GM21619 (cell line): Measurements from ENCODE around the gene RGS3.
"Not testable (repeated sequence)": the region's sequence is repeated elsewhere in the genome, so short reads cannot be mapped to it uniquely, and the experiment has no call there.

Experiments
- ATAC-seq: cut with Tn5 transposase; IDR thresholded peaks from one replicate; pipeline ENCODE4 v1.9.1; 2021; ENCODE audit not compliant: unreplicated experiment

The RGS3 gene

DNA sequence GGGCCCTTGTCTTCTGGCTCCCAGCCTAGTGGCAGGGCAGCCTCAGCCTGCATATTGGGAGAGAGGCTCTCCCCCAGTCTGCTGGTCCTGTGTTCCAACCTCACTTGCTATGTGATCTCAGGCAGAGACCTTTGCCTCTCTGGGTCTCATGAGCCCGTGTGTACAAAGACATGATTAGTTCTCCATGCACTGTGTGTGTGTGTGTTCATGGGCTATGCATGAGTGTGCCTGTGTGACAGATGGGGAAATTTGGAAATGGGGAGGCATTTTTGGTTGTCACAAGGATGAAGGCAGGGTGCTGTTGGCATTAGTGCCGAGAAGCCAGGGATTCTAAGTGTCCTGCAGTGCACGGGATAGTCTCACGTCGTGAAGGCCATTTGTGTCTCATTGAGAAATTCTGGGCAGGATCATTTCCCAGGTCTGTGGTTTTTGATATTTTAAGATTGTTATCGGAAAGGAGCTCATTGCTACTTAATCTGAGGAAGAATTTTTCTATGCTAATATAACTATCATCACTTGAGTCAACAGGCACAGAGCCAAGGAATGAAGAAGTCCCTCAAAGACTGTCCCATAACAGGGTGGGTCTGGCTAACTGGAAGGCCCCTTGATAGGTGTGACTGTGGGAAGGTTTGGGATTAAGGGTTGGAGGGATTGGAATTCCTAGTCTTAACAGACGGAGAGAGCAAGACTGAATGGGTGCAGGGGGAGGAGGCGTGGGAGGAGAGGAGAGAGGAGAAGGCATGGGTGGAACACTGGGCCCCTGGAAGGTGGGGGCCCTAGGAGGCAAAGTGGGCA lies 168.5 kb downstream of the RGS3 start:
- ATAC-seq = no peak

GRCh38 chr9:113632776-113633590 lies 169.5 kb downstream of the RGS3 start:
- no peak for ATAC-seq

GRCh38 chr9:113633782-113634595 lies 170.5 kb downstream of the RGS3 start:
- ATAC-seq = no peak

- no peak for ATAC-seq
Measured at GRCh38 chr9:113634596-113635515, 171.3 kb downstream of the RGS3 start.

GRCh38 chr9:113635586-113635985 lies 172.1 kb downstream of the RGS3 start:
- ATAC-seq = no peak

DNA sequence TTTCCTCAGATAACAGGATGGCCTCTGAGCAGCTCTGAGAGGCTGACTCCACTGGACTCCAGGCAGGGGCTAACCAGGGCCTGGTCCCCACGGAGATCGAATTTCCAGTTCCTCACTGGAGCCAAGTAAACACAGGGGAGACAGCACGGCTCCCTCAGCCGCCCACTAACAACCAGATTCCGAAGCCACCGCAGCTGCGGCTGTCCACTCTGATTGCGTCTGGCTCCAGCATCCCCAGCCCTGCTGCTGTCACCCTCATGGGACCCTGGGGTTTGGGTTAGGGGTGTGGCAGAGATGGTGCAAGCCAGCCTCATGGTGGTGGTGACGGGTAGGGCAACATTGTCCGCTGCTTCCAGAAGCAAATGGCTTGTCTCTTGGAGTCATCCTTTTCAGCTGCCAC lies 172.6 kb downstream of the RGS3 start:
- ATAC-seq = no peak

DNA sequence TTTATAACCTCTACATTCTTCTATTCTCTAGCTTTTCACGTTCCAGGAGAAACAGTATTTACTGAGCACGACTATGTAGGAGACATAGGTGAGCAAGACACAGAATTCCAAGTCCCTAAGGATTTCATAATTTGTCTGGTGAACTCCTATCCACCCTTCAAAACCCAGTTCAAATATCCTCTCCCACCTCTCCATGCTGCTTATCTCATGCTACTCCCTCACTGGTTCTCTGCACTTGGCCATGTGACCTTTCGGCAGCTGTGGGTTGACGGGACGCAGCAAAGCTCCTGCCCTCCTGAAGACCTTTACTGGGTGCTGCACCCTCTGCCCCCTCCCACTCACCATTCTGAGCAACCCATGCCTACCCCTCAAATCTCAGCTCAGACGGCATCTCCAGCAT lies 173.2 kb downstream of the RGS3 start:
- no peak for ATAC-seq

DNA sequence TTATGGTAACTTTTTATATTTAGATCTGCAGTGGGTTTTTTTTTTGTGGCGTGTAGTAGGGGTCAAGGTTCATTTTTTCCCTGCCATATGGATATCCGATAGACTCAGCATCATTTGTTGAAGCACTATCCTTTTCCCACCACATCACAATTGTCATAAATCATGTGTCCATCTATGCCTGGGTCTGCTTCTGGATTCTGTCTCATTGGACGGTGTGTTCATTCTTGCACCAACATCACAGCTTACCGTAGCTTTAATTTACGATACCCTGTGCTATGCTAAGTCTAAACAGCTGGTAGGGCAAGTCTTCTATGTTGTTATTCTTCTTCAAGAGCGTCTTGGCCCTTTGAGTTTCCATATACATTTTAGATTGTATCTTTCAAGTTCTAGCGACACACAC lies 175.0 kb downstream of the RGS3 start:
- ATAC-seq = no peak

GRCh38 chr9:113638897-113639296 lies 175.4 kb downstream of the RGS3 start:
- ATAC-seq = no peak

GRCh38 chr9:113639411-113639970 lies 176.0 kb downstream of the RGS3 start:
- not testable (repeated sequence) for ATAC-seq

GRCh38 chr9:113640418-113640817 lies 176.9 kb downstream of the RGS3 start:
- ATAC-seq = no peak

- no peak for ATAC-seq
Measured at GRCh38 chr9:113641100-113641885, 177.8 kb downstream of the RGS3 start.

DNA sequence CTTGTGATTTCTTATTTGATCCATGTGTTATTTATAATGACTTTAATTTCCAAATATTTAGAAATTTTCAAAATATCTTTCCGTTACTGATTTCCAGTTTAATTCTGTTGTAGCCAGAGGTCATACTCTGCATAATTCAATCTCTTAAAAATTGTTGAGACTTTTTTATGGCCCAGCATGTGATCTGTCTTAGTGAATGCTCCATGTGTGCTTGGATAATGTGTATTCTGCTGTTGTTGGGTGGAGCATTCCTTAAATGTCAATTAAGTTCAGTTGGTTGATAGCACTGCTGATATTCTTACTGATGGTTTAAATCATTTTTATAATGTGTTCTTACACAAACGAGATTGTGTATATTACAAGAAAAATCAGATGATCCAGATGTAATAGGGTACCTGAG lies 180.8 kb downstream of the RGS3 start:
- no peak for ATAC-seq

- ATAC-seq = no peak
Measured at GRCh38 chr9:113645227-113645977, 181.9 kb downstream of the RGS3 start.

GRCh38 chr9:113645978-113646253 lies 182.4 kb downstream of the RGS3 start:
- no peak for ATAC-seq

GRCh38 chr9:113646491-113646890 lies 183.0 kb downstream of the RGS3 start:
- ATAC-seq = no peak
